ENCODE results near the gene PPIP5K1. TPM values are rescaled to one million over a fixed set of nuclear protein-coding genes. Genes with fewer than 3 reads are reported as not detected.

The PPIP5K1 gene
- total RNA-seq, 5 donors from 2014 or later (not counting 1 experiment from before 2014, with no cell fraction given) = 30.0 to 47.1 (median 39.1) TPM

DNA sequence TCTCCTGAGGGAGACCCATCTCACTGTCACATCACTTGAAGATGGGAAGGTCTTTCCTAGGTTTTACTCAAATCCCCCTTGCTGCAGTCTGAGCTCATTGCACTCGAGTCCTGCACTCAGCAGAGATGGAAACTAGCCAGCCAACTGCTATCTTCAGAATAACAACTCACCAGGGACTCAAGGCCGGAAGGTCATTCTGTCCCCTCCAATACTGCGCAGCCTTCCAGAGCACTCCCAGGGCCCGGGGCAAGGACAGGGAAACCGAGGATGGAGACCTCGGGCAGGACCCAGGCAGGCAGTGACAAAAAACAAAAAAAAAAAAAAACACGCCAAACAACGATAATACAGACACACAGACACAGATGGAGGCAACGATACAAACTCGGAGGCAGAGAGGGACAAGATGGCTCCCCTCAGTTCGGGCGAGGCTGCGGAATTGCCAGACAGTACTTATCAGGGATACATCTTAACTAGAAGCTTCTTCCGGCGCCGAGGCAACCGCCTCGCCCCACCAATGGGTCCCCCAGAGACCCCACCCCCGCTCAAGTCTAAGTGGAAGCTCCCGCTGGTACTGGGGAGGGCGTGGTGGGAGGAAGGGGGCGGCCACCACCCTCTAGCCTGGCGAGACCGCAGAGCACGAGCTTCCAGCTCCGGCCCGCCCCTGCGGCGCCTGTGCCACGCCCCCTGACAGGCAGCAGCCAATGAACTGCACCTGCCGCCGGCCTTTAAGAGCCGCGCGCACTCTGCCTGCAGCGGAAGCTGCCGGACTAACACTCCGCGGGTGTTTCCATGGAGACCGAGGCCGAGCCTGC lies 79.6 kb downstream of the PPIP5K1 start:
- peaks cover 12 to 28% of the 10 kb centered on the region in 2 experiments for H3K4me1 ChIP-seq (ENCODE audit: control insufficient read depth in 1 of 2, extremely low read depth in 1 of 2, insufficient read depth in 2 of 2, low read length in 2 of 2)
- Mint-ChIP-seq H3K36me3 (no peaks in the 10 kb centered on the region), H3K9me3 (no peaks in the 10 kb centered on the region), H3K27ac (peak overlapping the region; percentile 92 to 96), H3K27me3 (peaks cover 0 to under 1% of the 10 kb centered on the region in 2 donors), H3K4me3 (peak overlapping the region; percentile 84 to 95 (median 94)), H3K4me1 (peaks cover 35 to 50% (median 35%) of the 10 kb centered on the region in 3 donors)
- peak overlapping the region; percentile 64 to 79 for H3K4me3 ChIP-seq (ENCODE audit: control insufficient read depth in 1 of 2, extremely low read depth in 1 of 2, low read length in 1 of 2)
- peak overlapping the region; percentile 55 for H3K27ac ChIP-seq (ENCODE audit: low read length)
- no peaks in the 10 kb centered on the region for H3K27me3 ChIP-seq (replicated peaks in 1 of 2; ENCODE audit: control insufficient read depth in 2 of 2, extremely low read depth in 1 of 2, insufficient read depth in 2 of 2, low read length in 1 of 2)
- no peaks in the 10 kb centered on the region for H3K9me3 ChIP-seq
- POLR2A ChIA-PET = interaction anchor here (0.5 to 1.3 kb wide), 10 partner anchors 9 to 1693 kb away, joined by 3 to 16 read pairs (median 4); partner anchors contain the start of genes TP53BP1 (in 2 of the 2), GANC (in 1 of the 2) and TMEM87A (in 1 of the 2)
- H3K36me3 ChIP-seq (ENCODE audit: control insufficient read depth in 2 of 2, extremely low read depth in 1 of 2, insufficient read depth in 1 of 2, low read length in 1 of 2) = no peaks in the 10 kb centered on the region
- under 1% methylated on average over 23 of the region's 41 CpGs for WGBS (ENCODE audit: insufficient coverage)
- DNase-seq = peak; percentile 87 to 97 (median 93)
- CTCF ChIA-PET = interaction anchor here in 1 of 2 donors (0.5 to 2.9 kb wide), 10 partner anchors 9 to 1068 kb away, joined by 3 to 21 read pairs (median 5); partner anchors contain the start of gene TP53BP1
- ATAC-seq (replicated peaks in 1 of 4) = peak; percentile 90 to 95 (median 94)

DNA sequence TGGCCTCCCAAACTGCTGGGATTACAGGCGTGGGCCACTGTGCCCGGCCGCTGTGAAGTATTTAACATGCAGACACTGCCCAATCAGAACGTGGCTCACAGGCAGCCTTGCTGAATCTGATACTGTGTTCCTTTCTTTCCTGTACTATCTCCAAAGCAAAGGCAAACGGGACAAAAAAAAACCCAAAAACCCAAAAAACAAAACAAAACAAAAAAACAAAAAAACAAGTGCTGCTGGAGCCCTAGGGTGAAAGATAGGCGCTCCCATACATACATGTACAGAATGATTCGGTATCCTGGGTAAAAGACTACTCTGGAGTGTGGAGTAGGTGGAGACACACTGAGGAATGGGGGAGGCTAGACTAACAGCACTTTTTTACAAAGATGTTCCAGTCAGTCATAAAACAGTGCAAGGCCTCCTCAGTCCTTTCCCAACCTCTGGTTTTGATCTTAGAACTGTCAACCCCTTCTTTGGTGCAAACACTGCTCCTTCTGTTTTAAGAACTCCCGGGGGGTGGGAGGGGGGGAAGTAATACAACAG lies 80.3 kb downstream of the PPIP5K1 start:
- no peaks in the 10 kb centered on the region for H3K27me3 Mint-ChIP-seq
- ATAC-seq (replicated peaks in 1 of 4) (no peak), DNase-seq (no peak)
- CTCF ChIA-PET = interaction anchor here in 1 of 2 donors (0.7 to 2.9 kb wide), 6 partner anchors 9 to 492 kb away, joined by 4 to 21 read pairs (median 6); partner anchors contain the start of gene TP53BP1
- peak overlapping the region; percentile 84 to 95 (median 94) for H3K4me3 Mint-ChIP-seq
- Histone ChIP-seq H3K27me3 (replicated peaks in 1 of 2; ENCODE audit: control insufficient read depth in 2 of 2, extremely low read depth in 1 of 2, insufficient read depth in 2 of 2, low read length in 1 of 2) (no peaks in the 10 kb centered on the region), H3K4me1 (ENCODE audit: control insufficient read depth in 1 of 2, extremely low read depth in 1 of 2, insufficient read depth in 2 of 2, low read length in 2 of 2) (peaks cover 12 to 28% of the 10 kb centered on the region in 2 experiments), H3K4me3 (ENCODE audit: control insufficient read depth in 1 of 2, extremely low read depth in 1 of 2, low read length in 1 of 2) (peak overlapping the region in 1 of 2 donors; percentile 64), H3K9me3 (no peaks in the 10 kb centered on the region), H3K27ac (ENCODE audit: low read length) (peak overlapping the region; percentile 55), H3K36me3 (ENCODE audit: control insufficient read depth in 2 of 2, extremely low read depth in 1 of 2, insufficient read depth in 1 of 2, low read length in 1 of 2) (no peaks in the 10 kb centered on the region)
- POLR2A ChIA-PET = interaction anchor here (0.5 to 1.3 kb wide), 4 partner anchors 15 to 1236 kb away, joined by 3 to 16 read pairs (median 6); partner anchors contain the start of genes TP53BP1 (in 2 of the 2), GANC (in 1 of the 2) and TMEM87A (in 1 of the 2)
- peak overlapping the region; percentile 92 to 96 for H3K27ac Mint-ChIP-seq
- WGBS (ENCODE audit: insufficient coverage) = 91% methylated on average over 4 of the region's 8 CpGs
- no peaks in the 10 kb centered on the region for H3K9me3 Mint-ChIP-seq
- H3K36me3 Mint-ChIP-seq = no peaks in the 10 kb centered on the region
- peaks cover 35 to 48% (median 35%) of the 10 kb centered on the region in 3 donors for H3K4me1 Mint-ChIP-seq

DNA sequence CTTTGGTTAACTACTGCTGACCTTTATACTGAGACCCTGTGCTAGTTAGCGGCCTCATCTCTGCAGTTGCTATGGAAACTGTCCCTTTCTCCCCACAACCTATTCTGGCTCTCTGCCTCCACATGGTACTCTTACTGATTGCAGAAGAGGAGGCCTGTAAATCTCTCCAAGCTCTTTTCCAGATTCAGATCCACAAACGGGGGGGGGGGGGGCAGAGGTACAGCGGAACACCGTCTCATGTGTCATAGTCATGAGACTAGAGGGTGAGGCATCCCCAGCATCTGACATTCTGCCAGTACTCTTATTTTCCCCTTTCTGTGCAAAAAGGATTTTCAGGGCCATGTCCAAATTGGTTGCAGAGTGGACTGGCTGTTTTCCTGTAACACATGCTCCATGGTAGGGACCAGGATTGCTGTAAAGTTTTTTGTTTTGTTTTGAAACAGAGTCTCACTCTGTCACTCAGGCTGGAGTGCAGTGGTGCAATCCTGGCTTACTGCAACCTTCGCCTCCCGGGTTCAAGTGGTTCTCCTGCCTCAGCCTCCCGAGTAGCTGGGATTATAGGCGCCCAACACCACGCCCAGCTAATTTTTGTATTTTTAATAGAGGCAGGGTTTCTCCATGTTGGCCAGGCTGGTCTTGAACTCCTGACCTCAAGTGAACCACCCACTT lies 80.9 kb downstream of the PPIP5K1 start:
- peaks cover 12 to 24% of the 10 kb centered on the region in 2 experiments for H3K4me1 ChIP-seq (ENCODE audit: control insufficient read depth in 1 of 2, extremely low read depth in 1 of 2, insufficient read depth in 2 of 2, low read length in 2 of 2)
- CTCF ChIA-PET = interaction anchor here in 1 of 2 donors (0.6 kb wide), 1 partner anchor 1691 kb away, joined by 7 read pairs; no protein-coding TSS in a partner anchor
- POLR2A ChIA-PET = interaction anchor here in 1 of 2 donors (0.6 kb wide), 1 partner anchor 10 kb away, joined by 4 read pairs; no protein-coding TSS in a partner anchor
- peaks cover 29 to 42% (median 30%) of the 10 kb centered on the region in 3 donors for H3K4me1 Mint-ChIP-seq
- DNase-seq = no peak
- no peak overlapping the region for H3K4me3 ChIP-seq (ENCODE audit: control insufficient read depth in 1 of 2, extremely low read depth in 1 of 2, low read length in 1 of 2)
- no peaks in the 10 kb centered on the region for H3K9me3 ChIP-seq
- H3K27me3 ChIP-seq (replicated peaks in 1 of 2; ENCODE audit: control insufficient read depth in 2 of 2, extremely low read depth in 1 of 2, insufficient read depth in 2 of 2, low read length in 1 of 2) = no peaks in the 10 kb centered on the region
- H3K4me3 Mint-ChIP-seq = peak overlapping the region; percentile 84 to 95 (median 94)
- H3K27ac ChIP-seq (ENCODE audit: low read length) = no peak overlapping the region
- no peaks in the 10 kb centered on the region for H3K36me3 Mint-ChIP-seq
- ATAC-seq (replicated peaks in 1 of 4) = no peak
- no peaks in the 10 kb centered on the region for H3K27me3 Mint-ChIP-seq
- H3K9me3 Mint-ChIP-seq = no peaks in the 10 kb centered on the region
- WGBS (ENCODE audit: insufficient coverage) = 100% methylated on average over 2 of the region's 9 CpGs
- H3K36me3 ChIP-seq (ENCODE audit: control insufficient read depth in 2 of 2, extremely low read depth in 1 of 2, insufficient read depth in 1 of 2, low read length in 1 of 2) = no peaks in the 10 kb centered on the region
- H3K27ac Mint-ChIP-seq = no peak overlapping the region

DNA sequence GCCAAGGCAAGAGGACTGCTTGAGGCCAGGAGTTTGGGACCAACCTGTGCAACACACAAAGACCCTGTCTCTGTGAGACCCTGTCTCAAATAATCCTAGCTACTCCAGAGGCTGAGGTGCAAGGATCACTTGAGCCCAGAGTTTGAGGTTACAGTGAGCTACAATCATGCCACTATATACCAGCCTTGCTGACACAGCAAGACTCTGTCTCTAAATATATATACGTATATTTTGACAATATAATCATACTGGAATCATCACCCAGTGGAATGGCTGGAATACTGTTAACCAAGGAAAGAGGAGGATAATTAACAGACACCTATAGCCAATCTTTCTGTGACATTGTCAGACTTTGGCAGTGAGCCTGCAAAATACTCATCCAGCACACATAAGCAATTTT lies 81.6 kb downstream of the PPIP5K1 start:
- Histone ChIP-seq H3K36me3 (ENCODE audit: control insufficient read depth in 2 of 2, extremely low read depth in 1 of 2, insufficient read depth in 1 of 2, low read length in 1 of 2) (no peaks in the 10 kb centered on the region), H3K4me3 (ENCODE audit: control insufficient read depth in 1 of 2, extremely low read depth in 1 of 2, low read length in 1 of 2) (no peak overlapping the region), H3K27me3 (replicated peaks in 1 of 2; ENCODE audit: control insufficient read depth in 2 of 2, extremely low read depth in 1 of 2, insufficient read depth in 2 of 2, low read length in 1 of 2) (no peaks in the 10 kb centered on the region), H3K9me3 (no peaks in the 10 kb centered on the region), H3K27ac (ENCODE audit: low read length) (no peak overlapping the region), H3K4me1 (ENCODE audit: control insufficient read depth in 1 of 2, extremely low read depth in 1 of 2, insufficient read depth in 2 of 2, low read length in 2 of 2) (peaks cover 12 to 23% of the 10 kb centered on the region in 2 experiments)
- no CpG with 5 or more reads among the region's 1 CpG for WGBS (ENCODE audit: insufficient coverage)
- Mint-ChIP-seq H3K9me3 (no peaks in the 10 kb centered on the region), H3K36me3 (no peaks in the 10 kb centered on the region), H3K4me1 (peaks cover 23 to 35% (median 24%) of the 10 kb centered on the region in 3 donors), H3K4me3 (peak overlapping the region in 1 of 3 donors; percentile 39), H3K27me3 (no peaks in the 10 kb centered on the region), H3K27ac (no peak overlapping the region)
- POLR2A ChIA-PET = interaction anchor here in 1 of 2 donors (0.6 kb wide), 1 partner anchor 9 kb away, joined by 4 read pairs; no protein-coding TSS in a partner anchor
- no peak for ATAC-seq (replicated peaks in 1 of 4)
- DNase-seq = no peak
- CTCF ChIA-PET = interaction anchor here in 1 of 2 donors (0.6 kb wide), 1 partner anchor 1691 kb away, joined by 7 read pairs; no protein-coding TSS in a partner anchor

DNA sequence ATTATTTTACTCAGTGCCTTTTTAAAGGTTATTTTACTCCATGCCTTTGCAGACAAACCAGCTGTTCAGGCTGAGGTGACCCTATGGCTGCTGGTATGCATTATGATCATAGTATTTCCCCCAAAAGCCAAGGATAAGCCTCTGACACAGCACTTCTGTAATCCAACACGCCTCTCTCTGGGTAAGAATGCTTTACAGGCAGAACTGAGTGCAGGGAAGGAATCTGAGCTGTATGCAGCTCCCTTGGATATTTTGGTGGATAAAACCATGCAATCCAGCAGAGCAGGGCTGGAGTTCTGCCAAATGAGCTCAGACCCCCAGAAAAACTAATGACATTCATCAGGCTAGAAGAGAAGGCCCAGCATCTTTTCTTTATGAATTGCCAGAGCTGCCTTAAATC lies 84.3 kb downstream of the PPIP5K1 start:
- WGBS (ENCODE audit: insufficient coverage) = no CpG with 5 or more reads among the region's 1 CpG
- DNase-seq = no peak
- no peaks in the 10 kb centered on the region for H3K9me3 ChIP-seq
- CTCF ChIA-PET = interaction anchor here in 1 of 2 donors (1.3 kb wide), 1 partner anchor 17 kb away, joined by 5 read pairs; no protein-coding TSS in a partner anchor
- no peaks in the 10 kb centered on the region for H3K36me3 Mint-ChIP-seq
- H3K4me1 Mint-ChIP-seq = peaks cover 11 to 15% (median 13%) of the 10 kb centered on the region in 3 donors
- no peak overlapping the region for H3K4me3 ChIP-seq (ENCODE audit: control insufficient read depth in 1 of 2, extremely low read depth in 1 of 2, low read length in 1 of 2)
- H3K27me3 ChIP-seq (replicated peaks in 1 of 2; ENCODE audit: control insufficient read depth in 2 of 2, extremely low read depth in 1 of 2, insufficient read depth in 2 of 2, low read length in 1 of 2) = no peaks in the 10 kb centered on the region
- no peak overlapping the region for H3K27ac Mint-ChIP-seq
- peaks cover 5 to 13% of the 10 kb centered on the region in 2 experiments for H3K4me1 ChIP-seq (ENCODE audit: control insufficient read depth in 1 of 2, extremely low read depth in 1 of 2, insufficient read depth in 2 of 2, low read length in 2 of 2)
- POLR2A ChIA-PET = no interaction called here
- H3K9me3 Mint-ChIP-seq = no peaks in the 10 kb centered on the region
- ATAC-seq (replicated peaks in 1 of 4) = no peak
- no peaks in the 10 kb centered on the region for H3K27me3 Mint-ChIP-seq
- no peak overlapping the region for H3K4me3 Mint-ChIP-seq
- no peaks in the 10 kb centered on the region for H3K36me3 ChIP-seq (ENCODE audit: control insufficient read depth in 2 of 2, extremely low read depth in 1 of 2, insufficient read depth in 1 of 2, low read length in 1 of 2)
- no peak overlapping the region for H3K27ac ChIP-seq (ENCODE audit: low read length)
